SK-N-SH (cell line): ENCODE measurements around the gene RFPL3. TPM values are rescaled to one million over a fixed set of nuclear protein-coding genes. Genes with fewer than 3 reads are reported as not detected.

ENCODE experiments used
- CTCF ChIA-PET: fragments of 300-600, 350-600 bp; formaldehyde crosslinking; extraction: SDS; loops from one replicate; lab custom pipeline; 2021; lab: Yijun Ruan, JAX
- POLR2A ChIA-PET: fragments of 350-600 bp; sonication (Branson Sonifier 250); formaldehyde crosslinking; extraction: SDS; loops from one replicate; lab custom pipeline; 2020; ENCODE audit warnings: antibody characterized with exemption, inconsistent platforms; lab: Yijun Ruan, JAX
- DNase-seq: peaks from one replicate; pipeline ENCODE4 v3.0.0; 2012
- H2AFZ ChIP-seq: fragments of 200-600 bp; sonication (generic); 2 replicates; pipeline ENCODE4 v1.8.1; 2016; ENCODE audit warnings: antibody characterized with exemption, mild to moderate bottlenecking, low read depth
- H3F3A ChIP-seq: fragments of 200-600 bp; sonication (generic); replicated peaks from 2 replicates; pipeline ENCODE3; 2016; ENCODE audit warnings: antibody characterized with exemption, mild to moderate bottlenecking; ENCODE audit not compliant: insufficient read depth
- H3K27ac ChIP-seq, 2 experiments: fragments of 200-500 bp in 1 of 2; fragments of 200-600 bp in 1 of 2; sonication (Bioruptor generic) in 1 of 2; sonication (generic), shearing (Covaris generic) in 1 of 2; 2 replicates each; pipeline versions ENCODE4 v1.5.1 to v1.6.1; 2014 to 2016; ENCODE audit warnings: low read depth in 2 of 2, inconsistent platforms in 1 of 2, low read length in 1 of 2, mild to moderate bottlenecking in 1 of 2, mixed read lengths in 1 of 2
- H3K27me3 ChIP-seq: fragments of 200-600 bp; sonication (generic), shearing (Covaris generic); 2 replicates; pipeline ENCODE4 v1.6.1; 2016; ENCODE audit warnings: mixed run types; ENCODE audit not compliant: insufficient read depth
- H3K36me3 ChIP-seq, 2 experiments: fragments of 200-500 bp in 1 of 2; fragments of 200-600 bp in 1 of 2; sonication (Bioruptor generic) in 1 of 2; sonication (generic) in 1 of 2; replicated peaks in 1 of 2; 2 replicates each; pipeline versions ENCODE3 to v1.5.1; 2014 to 2016; ENCODE audit warnings: low read length in 1 of 2, mild to moderate bottlenecking in 1 of 2; ENCODE audit not compliant: insufficient read depth in 2 of 2, control insufficient read depth in 1 of 2
- H3K4me1 ChIP-seq, 2 experiments: fragments of 200-500 bp in 1 of 2; fragments of 200-600 bp in 1 of 2; sonication (Bioruptor generic) in 1 of 2; sonication (generic), shearing (Covaris generic) in 1 of 2; 2 replicates each; pipeline versions ENCODE4 v1.5.1 to v1.6.1; 2014 to 2016; ENCODE audit warnings: low read depth in 1 of 2, low read length in 1 of 2, mixed run types in 1 of 2; ENCODE audit not compliant: insufficient read depth in 2 of 2, control insufficient read depth in 1 of 2
- H3K4me2 ChIP-seq: fragments of 200-600 bp; sonication (generic), shearing (Covaris generic); 2 replicates; pipeline ENCODE4 v1.6.1; 2017; ENCODE audit warnings: mixed run types
- H3K4me3 ChIP-seq, 2 experiments: fragments of 200-500 bp in 1 of 2; fragments of 200-600 bp in 1 of 2; sonication (Bioruptor generic) in 1 of 2; sonication (generic), shearing (Covaris generic) in 1 of 2; 2 replicates each; pipeline versions ENCODE4 v1.5.1 to v1.8.1; 2014 to 2016; ENCODE audit warnings: low read depth in 2 of 2, inconsistent platforms in 1 of 2, low read length in 1 of 2, mild to moderate bottlenecking in 1 of 2, mixed read lengths in 1 of 2, moderate library complexity in 1 of 2
- H3K79me2 ChIP-seq: fragments of 200-600 bp; sonication (generic); 2 replicates; pipeline ENCODE4 v1.8.1; 2017; ENCODE audit warnings: mild to moderate bottlenecking; ENCODE audit not compliant: insufficient read depth
- H3K9ac ChIP-seq: fragments of 200-600 bp; sonication (generic); 2 replicates; pipeline ENCODE4 v1.6.1; 2017; ENCODE audit warnings: mixed run types
- H3K9me2 ChIP-seq: fragments of 200-600 bp; sonication (generic); 2 replicates; pipeline ENCODE4 v1.6.1; 2017; ENCODE audit warnings: mixed run types
- H3K9me3 ChIP-seq: fragments of 200-600 bp; sonication (generic); 2 replicates; pipeline ENCODE4 v1.6.1; 2017; ENCODE audit warnings: mixed run types, mild to moderate bottlenecking, moderate library complexity
- H4K20me1 ChIP-seq: fragments of 200-600 bp; sonication (generic); 2 replicates; pipeline ENCODE4 v1.6.1; 2017; ENCODE audit warnings: mild to moderate bottlenecking, mixed run types; ENCODE audit not compliant: insufficient read depth
- ELF1 ChIP-seq: IDR thresholded peaks from 2 replicates; pipeline ENCODE4 v1.4.0; 2012
- EP300 ChIP-seq, 2 experiments: IDR thresholded peaks; 2 replicates each; pipeline versions ENCODE4 v1.4.0 to v1.6.1; 2012; ENCODE audit warnings: borderline replicate concordance in 1 of 2, low read depth in 1 of 2, low read length in 1 of 2
- EZH2phosphoT487 ChIP-seq: fragments of 200-600 bp; sonication (generic); IDR thresholded peaks from 2 replicates; pipeline ENCODE4 v1.6.1; 2017; ENCODE audit warnings: low read depth, mixed run types, mild to moderate bottlenecking, antibody characterized with exemption, moderate library complexity, borderline replicate concordance
- FOSL2 ChIP-seq: IDR thresholded peaks from 2 replicates; pipeline ENCODE4 v1.4.0; 2012; ENCODE audit warnings: low read depth, mild to moderate bottlenecking, moderate library complexity, borderline replicate concordance
- GABPA ChIP-seq: IDR thresholded peaks from 2 replicates; pipeline ENCODE4 v1.4.0; 2012; ENCODE audit warnings: low read depth, mild to moderate bottlenecking
- NFIC ChIP-seq: IDR thresholded peaks from 2 replicates; pipeline ENCODE4 v1.4.0; 2012; ENCODE audit warnings: borderline replicate concordance
- POLR2AphosphoS5 ChIP-seq: IDR thresholded peaks from 2 replicates; pipeline ENCODE4 v1.6.1; 2012; ENCODE audit warnings: low read depth, low read length
- RAD21 ChIP-seq: IDR thresholded peaks from 2 replicates; pipeline ENCODE4 v1.6.1; 2012; ENCODE audit warnings: mild to moderate bottlenecking, low read length
- RCOR1 ChIP-seq: fragments of 150-350 bp; IDR thresholded peaks from 2 replicates; pipeline ENCODE4 v1.6.1; 2017; ENCODE audit warnings: antibody characterized with exemption, low read length
- RFX5 ChIP-seq: IDR thresholded peaks from 2 replicates; pipeline ENCODE4 v1.6.1; 2012; ENCODE audit warnings: mild to moderate bottlenecking, improper control_type of control experiment, low read length
- RXRA ChIP-seq: IDR thresholded peaks from 2 replicates; pipeline ENCODE4 v1.4.0; 2012; ENCODE audit warnings: low read depth, mild to moderate bottlenecking, borderline replicate concordance
- SMC3 ChIP-seq: IDR thresholded peaks from 2 replicates; pipeline ENCODE4 v1.6.1; 2012; ENCODE audit warnings: low read depth, low read length, improper control_type of control experiment
- TAF1 ChIP-seq: IDR thresholded peaks from 2 replicates; pipeline ENCODE4 v1.6.1; 2012; ENCODE audit warnings: low read depth, mild to moderate bottlenecking, low read length, moderate library complexity, borderline replicate concordance
- TEAD4 ChIP-seq: IDR thresholded peaks from 2 replicates; pipeline ENCODE4 v1.4.0; 2012; ENCODE audit warnings: mild to moderate bottlenecking, borderline replicate concordance; ENCODE audit not compliant: insufficient read depth
- YY1 ChIP-seq: IDR thresholded peaks from 2 replicates; pipeline ENCODE4 v1.4.0; 2012; ENCODE audit warnings: low read depth, mild to moderate bottlenecking
- WGBS: methylation state at CpG from one replicate; pipeline ENCODE4 v1.1.6; 2017; ENCODE audit warnings: low lambda C conversion rate; 5-methylcytosine and 5-hydroxymethylcytosine counted together
- polyA plus RNA-seq, 3 experiments: library from polyadenylated mRNA; depleted of rRNA; stranded (reverse); fragments of >200 nt; gene quantifications; 2 replicates each; pipeline ENCODE4 v1.2.3, GENCODE V29; 2012
- TF ChIP-seq, protein P1 (sequence below): IDR thresholded peaks from 2 replicates; pipeline ENCODE4 v1.6.1; 2012; ENCODE audit warnings: mild to moderate bottlenecking, low read depth, low read length, moderate library complexity
- TF ChIP-seq, protein P2 (sequence below): IDR thresholded peaks from 2 replicates; pipeline ENCODE4; 2012
- TF ChIP-seq, protein P3 (sequence below): IDR thresholded peaks from 2 replicates; pipeline ENCODE4 v1.4.0; 2012; ENCODE audit warnings: low read depth
- TF ChIP-seq, protein P4 (sequence below): IDR thresholded peaks from 2 replicates; pipeline ENCODE4 v1.4.0; 2012; ENCODE audit warnings: low read depth, borderline replicate concordance

RFPL3 gene
- polyA plus RNA-seq, 1 of the 3 experiments (the other 2 are of a cell fraction) = not detected

GRCh38 chr22:32319861-32320406 lies 37.7 kb upstream of the RFPL3 start (continued):
- TF ChIP-seq, protein P1, sequence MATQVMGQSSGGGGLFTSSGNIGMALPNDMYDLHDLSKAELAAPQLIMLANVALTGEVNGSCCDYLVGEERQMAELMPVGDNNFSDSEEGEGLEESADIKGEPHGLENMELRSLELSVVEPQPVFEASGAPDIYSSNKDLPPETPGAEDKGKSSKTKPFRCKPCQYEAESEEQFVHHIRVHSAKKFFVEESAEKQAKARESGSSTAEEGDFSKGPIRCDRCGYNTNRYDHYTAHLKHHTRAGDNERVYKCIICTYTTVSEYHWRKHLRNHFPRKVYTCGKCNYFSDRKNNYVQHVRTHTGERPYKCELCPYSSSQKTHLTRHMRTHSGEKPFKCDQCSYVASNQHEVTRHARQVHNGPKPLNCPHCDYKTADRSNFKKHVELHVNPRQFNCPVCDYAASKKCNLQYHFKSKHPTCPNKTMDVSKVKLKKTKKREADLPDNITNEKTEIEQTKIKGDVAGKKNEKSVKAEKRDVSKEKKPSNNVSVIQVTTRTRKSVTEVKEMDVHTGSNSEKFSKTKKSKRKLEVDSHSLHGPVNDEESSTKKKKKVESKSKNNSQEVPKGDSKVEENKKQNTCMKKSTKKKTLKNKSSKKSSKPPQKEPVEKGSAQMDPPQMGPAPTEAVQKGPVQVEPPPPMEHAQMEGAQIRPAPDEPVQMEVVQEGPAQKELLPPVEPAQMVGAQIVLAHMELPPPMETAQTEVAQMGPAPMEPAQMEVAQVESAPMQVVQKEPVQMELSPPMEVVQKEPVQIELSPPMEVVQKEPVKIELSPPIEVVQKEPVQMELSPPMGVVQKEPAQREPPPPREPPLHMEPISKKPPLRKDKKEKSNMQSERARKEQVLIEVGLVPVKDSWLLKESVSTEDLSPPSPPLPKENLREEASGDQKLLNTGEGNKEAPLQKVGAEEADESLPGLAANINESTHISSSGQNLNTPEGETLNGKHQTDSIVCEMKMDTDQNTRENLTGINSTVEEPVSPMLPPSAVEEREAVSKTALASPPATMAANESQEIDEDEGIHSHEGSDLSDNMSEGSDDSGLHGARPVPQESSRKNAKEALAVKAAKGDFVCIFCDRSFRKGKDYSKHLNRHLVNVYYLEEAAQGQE = no peak
- TF ChIP-seq FOSL2 = no peak
- TF ChIP-seq SMC3 = no peak
- TF ChIP-seq, protein P2, sequence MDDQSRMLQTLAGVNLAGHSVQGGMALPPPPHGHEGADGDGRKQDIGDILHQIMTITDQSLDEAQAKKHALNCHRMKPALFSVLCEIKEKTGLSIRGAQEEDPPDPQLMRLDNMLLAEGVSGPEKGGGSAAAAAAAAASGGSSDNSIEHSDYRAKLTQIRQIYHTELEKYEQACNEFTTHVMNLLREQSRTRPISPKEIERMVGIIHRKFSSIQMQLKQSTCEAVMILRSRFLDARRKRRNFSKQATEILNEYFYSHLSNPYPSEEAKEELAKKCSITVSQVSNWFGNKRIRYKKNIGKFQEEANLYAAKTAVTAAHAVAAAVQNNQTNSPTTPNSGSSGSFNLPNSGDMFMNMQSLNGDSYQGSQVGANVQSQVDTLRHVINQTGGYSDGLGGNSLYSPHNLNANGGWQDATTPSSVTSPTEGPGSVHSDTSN = no peak
- no peak for TF ChIP-seq POLR2AphosphoS5
- no peak for TF ChIP-seq ELF1

- peaks cover 0 to 12% of the 10 kb centered on the region in 2 experiments; a peak in 1 of 4 replicates for H3K4me1 ChIP-seq
- CTCF ChIA-PET = no interaction called here
- H3K4me3 ChIP-seq = no peak overlapping the region
- no peak for DNase-seq
- POLR2A ChIA-PET = no interaction called here
- H3K9me3 ChIP-seq = no peaks in the 10 kb centered on the region
- H3K9ac ChIP-seq = no peak overlapping the region
- H3K4me2 ChIP-seq = no peak overlapping the region
- no peaks in the 10 kb centered on the region for H3F3A ChIP-seq
- H3K79me2 ChIP-seq = no peaks in the 10 kb centered on the region
- TF ChIP-seq RXRA = no peak
- no peak for TF ChIP-seq GABPA
- no peak for TF ChIP-seq YY1
- no peak for TF ChIP-seq RAD21
- no peak for TF ChIP-seq TAF1
- TF ChIP-seq EP300 (IDR thresholded peaks at IDR 0.05; ENCODE audit: borderline replicate concordance in 1 of 2, low read depth in 1 of 2, low read length in 1 of 2) = no peak
- TF ChIP-seq, protein P3, sequence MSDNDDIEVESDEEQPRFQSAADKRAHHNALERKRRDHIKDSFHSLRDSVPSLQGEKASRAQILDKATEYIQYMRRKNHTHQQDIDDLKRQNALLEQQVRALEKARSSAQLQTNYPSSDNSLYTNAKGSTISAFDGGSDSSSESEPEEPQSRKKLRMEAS = no peak
- TF ChIP-seq, protein P1 = no peak
- no peak for TF ChIP-seq NFIC
- no peak for TF ChIP-seq EZH2phosphoT487
- no peak for TF ChIP-seq RCOR1
- TF ChIP-seq ELF1 = no peak
- TF ChIP-seq, protein P4, sequence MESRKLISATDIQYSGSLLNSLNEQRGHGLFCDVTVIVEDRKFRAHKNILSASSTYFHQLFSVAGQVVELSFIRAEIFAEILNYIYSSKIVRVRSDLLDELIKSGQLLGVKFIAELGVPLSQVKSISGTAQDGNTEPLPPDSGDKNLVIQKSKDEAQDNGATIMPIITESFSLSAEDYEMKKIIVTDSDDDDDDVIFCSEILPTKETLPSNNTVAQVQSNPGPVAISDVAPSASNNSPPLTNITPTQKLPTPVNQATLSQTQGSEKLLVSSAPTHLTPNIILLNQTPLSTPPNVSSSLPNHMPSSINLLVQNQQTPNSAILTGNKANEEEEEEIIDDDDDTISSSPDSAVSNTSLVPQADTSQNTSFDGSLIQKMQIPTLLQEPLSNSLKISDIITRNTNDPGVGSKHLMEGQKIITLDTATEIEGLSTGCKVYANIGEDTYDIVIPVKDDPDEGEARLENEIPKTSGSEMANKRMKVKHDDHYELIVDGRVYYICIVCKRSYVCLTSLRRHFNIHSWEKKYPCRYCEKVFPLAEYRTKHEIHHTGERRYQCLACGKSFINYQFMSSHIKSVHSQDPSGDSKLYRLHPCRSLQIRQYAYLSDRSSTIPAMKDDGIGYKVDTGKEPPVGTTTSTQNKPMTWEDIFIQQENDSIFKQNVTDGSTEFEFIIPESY = no peak
- TF ChIP-seq POLR2AphosphoS5 = no peak
- no peak for TF ChIP-seq RFX5
- TF ChIP-seq TEAD4 = no peak
- no peaks in the 10 kb centered on the region for H3K27me3 ChIP-seq
- H3K27ac ChIP-seq = no peak overlapping the region
- no peaks in the 10 kb centered on the region for H3K9me2 ChIP-seq
- 50% methylated on average over 6 of the region's 6 CpGs for WGBS
- no peaks in the 10 kb centered on the region for H3K36me3 ChIP-seq
- no peak overlapping the region for H2AFZ ChIP-seq
- H4K20me1 ChIP-seq = no peaks in the 10 kb centered on the region
These were observed 34.7 kb upstream of the RFPL3 start for GRCh38 chr22:32322986-32323385.
